Osteoblast (primary cell): ENCODE results near the gene HK2. TPM values are rescaled to one million over a fixed set of nuclear protein-coding genes. Genes with fewer than 3 reads are reported as not detected.

Experiments used
- DNase-seq: peaks from one replicate; pipeline ENCODE4 v3.0.0; 2011; ENCODE audit warnings: low spot score, mixed read lengths; ENCODE audit not compliant: insufficient read length; ENCODE audit errors: missing footprints
- H2AFZ ChIP-seq: 2 replicates; pipeline ENCODE4 v1.6.0; 2011; ENCODE audit warnings: mild to moderate bottlenecking, low read length
- H3K27ac ChIP-seq: 2 replicates; pipeline ENCODE4 v1.5.1; 2011; ENCODE audit warnings: mild to moderate bottlenecking, low read depth, low read length, moderate library complexity
- H3K27me3 ChIP-seq: 2 replicates; pipeline ENCODE4 v1.6.0; 2012; ENCODE audit warnings: mild to moderate bottlenecking, control low read depth, inconsistent platforms, low read length, moderate library complexity; ENCODE audit not compliant: insufficient read depth
- H3K36me3 ChIP-seq: 2 replicates; pipeline ENCODE4 v1.5.1; 2011; ENCODE audit warnings: mild to moderate bottlenecking, low read length, control low read depth, moderate library complexity; ENCODE audit not compliant: insufficient read depth
- H3K4me1 ChIP-seq: 2 replicates; pipeline ENCODE4 v1.5.1; 2011; ENCODE audit warnings: mild to moderate bottlenecking, low read length, control low read depth, moderate library complexity; ENCODE audit not compliant: insufficient read depth
- H3K4me2 ChIP-seq: 2 replicates; pipeline ENCODE4 v1.6.0; 2011; ENCODE audit warnings: mild to moderate bottlenecking, low read length; ENCODE audit not compliant: insufficient read depth
- H3K4me3 ChIP-seq: fragments of 200-600 bp; sonication (generic); 3 replicates; pipeline ENCODE4 v1.5.1; 2012; ENCODE audit warnings: mild to moderate bottlenecking, low read length, inconsistent platforms; ENCODE audit not compliant: insufficient read depth
- H3K79me2 ChIP-seq: 2 replicates; pipeline ENCODE4 v1.6.0; 2012; ENCODE audit warnings: mild to moderate bottlenecking, low read length, control low read depth, inconsistent platforms; ENCODE audit not compliant: insufficient read depth
- H3K9me3 ChIP-seq: 2 replicates; pipeline ENCODE4 v1.5.1; 2011; ENCODE audit warnings: low read depth, low read length, control low read depth
- H4K20me1 ChIP-seq: 2 replicates; pipeline ENCODE4 v1.6.0; 2012; ENCODE audit warnings: mild to moderate bottlenecking, low read length, control low read depth; ENCODE audit not compliant: insufficient read depth
- CTCF ChIP-seq: IDR thresholded peaks from 2 replicates; pipeline ENCODE4 v1.5.1; 2011; ENCODE audit warnings: mild to moderate bottlenecking, low read depth, low read length, moderate library complexity; ENCODE audit errors: extremely low read depth
- total RNA-seq: library from RNA; depleted of rRNA; stranded (reverse); fragments of >200 nt; gene quantifications from 2 replicates; pipeline ENCODE4 v1.2.3, GENCODE V29; 2012

HK2 gene
- total RNA-seq, 1 donor: 76.4 TPM

GRCh38 chr2:74924463-74925265, 90.7 kb downstream of the HK2 start:
- Histone ChIP-seq H3K4me2 (no peak overlapping the region), H2AFZ (no peak overlapping the region), H3K4me3 (no peak overlapping the region), H3K27me3 (peaks cover 2% of the 10 kb centered on the region), H4K20me1 (no peaks in the 10 kb centered on the region), H3K4me1 (peaks cover 7% of the 10 kb centered on the region), H3K27ac (no peak overlapping the region), H3K36me3 (no peaks in the 10 kb centered on the region), H3K79me2 (no peaks in the 10 kb centered on the region), H3K9me3 (no peaks in the 10 kb centered on the region)
- DNase-seq: no peak
- TF ChIP-seq CTCF: no peak

- Histone ChIP-seq H3K79me2 (no peaks in the 10 kb centered on the region), H3K9me3 (no peaks in the 10 kb centered on the region), H2AFZ (no peak overlapping the region), H3K4me1 (peaks cover 5% of the 10 kb centered on the region), H3K4me3 (no peak overlapping the region), H3K27ac (no peak overlapping the region), H3K36me3 (no peaks in the 10 kb centered on the region), H3K4me2 (no peak overlapping the region), H3K27me3 (peaks cover 2% of the 10 kb centered on the region), H4K20me1 (no peaks in the 10 kb centered on the region)
- no peak for DNase-seq
- TF ChIP-seq CTCF: no peak
Measured at GRCh38 chr2:74925361-74925786, 91.4 kb downstream of the HK2 start.

DNA sequence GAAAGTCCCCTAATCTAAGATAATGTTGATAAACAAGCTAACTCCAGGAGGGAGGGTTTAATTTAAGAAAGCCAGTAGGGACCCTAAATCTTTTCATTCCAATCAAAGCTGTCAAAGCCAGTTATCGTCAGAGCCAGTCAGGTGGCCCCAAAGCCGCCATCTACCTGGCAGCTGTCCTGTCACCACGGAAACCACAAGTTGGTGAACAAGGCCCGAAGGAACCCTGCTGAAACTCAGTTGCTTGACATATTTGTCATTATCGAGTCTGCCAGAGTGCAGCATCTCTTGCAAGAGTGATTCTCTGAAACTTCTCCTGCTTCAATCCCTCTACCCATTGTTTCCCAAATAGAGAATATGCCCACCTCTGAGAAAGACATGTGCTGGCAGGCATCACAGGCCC, 93.7 kb downstream of the HK2 start:
- Histone ChIP-seq H3K4me2 (no peak overlapping the region), H3K27me3 (peaks cover 9% of the 10 kb centered on the region), H3K4me3 (no peak overlapping the region), H4K20me1 (no peaks in the 10 kb centered on the region), H3K79me2 (no peaks in the 10 kb centered on the region), H3K27ac (no peak overlapping the region), H3K36me3 (no peaks in the 10 kb centered on the region), H3K9me3 (no peaks in the 10 kb centered on the region), H3K4me1 (peaks cover 12% of the 10 kb centered on the region), H2AFZ (no peak overlapping the region)
- TF ChIP-seq CTCF: no peak
- DNase-seq: no peak

GRCh38 chr2:74930811-74931486, 97.0 kb downstream of the HK2 start:
- Histone ChIP-seq H3K27ac (no peak overlapping the region), H4K20me1 (no peaks in the 10 kb centered on the region), H3K27me3 (peaks cover 15% of the 10 kb centered on the region), H3K4me1 (peaks cover 8% of the 10 kb centered on the region), H3K4me3 (no peak overlapping the region), H3K79me2 (no peaks in the 10 kb centered on the region), H3K36me3 (no peaks in the 10 kb centered on the region), H3K9me3 (no peaks in the 10 kb centered on the region), H2AFZ (no peak overlapping the region), H3K4me2 (peak overlapping the region; percentile 49)
- no peak for TF ChIP-seq CTCF
- DNase-seq: no peak
